ENCODE measurements around the gene EXD3. TPM values are rescaled to one million over a fixed set of nuclear protein-coding genes. Genes with fewer than 3 reads are reported as not detected.
"Not testable (repeated sequence)": the region's sequence is repeated elsewhere in the genome, so short reads cannot be mapped to it uniquely, and the experiment has no call there.

EXD3 gene
- polyA plus RNA-seq, 3 donors, result 8.7 to 9.2 (median 8.9) TPM

DNA sequence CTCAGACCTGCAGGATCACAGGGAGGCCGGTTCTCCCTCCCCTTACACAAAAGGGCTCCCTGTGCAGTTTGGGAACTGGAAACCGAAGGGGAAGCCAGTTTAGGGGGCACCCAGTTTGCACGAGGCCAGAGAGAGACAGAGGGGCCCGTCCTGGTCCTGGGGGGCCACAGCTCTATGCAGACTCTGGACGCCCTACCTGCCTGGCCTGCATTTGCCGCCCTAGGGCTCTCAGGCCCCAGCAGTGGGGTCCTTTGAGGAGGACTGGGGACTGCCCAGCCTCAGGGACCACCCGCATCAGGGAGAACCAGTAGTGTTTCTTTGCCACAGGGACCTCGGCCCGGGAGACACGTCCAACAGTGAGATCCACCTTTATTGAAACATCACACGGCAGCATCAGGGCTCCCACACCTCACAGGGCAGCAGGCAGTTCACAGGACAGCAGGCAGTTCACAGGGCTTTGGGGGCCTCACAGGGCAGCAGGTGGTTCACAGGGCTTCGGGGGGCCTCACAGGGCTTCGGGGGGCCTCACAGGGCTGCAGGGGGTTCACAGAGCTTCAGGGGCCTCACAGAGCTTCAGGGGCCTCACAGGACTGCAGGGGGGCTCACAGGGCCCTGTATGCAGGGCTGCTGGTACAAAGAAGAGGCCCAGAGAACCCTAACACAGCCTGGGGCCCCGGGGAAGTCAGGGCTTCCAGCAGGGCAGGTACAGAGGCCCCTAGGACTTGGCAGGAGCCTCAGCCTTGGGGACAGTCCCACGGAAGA lies 36.8 kb upstream of the EXD3 start:
- DNase-seq (ENCODE audit: low read depth in 3 of 3, low spot score in 2 of 3), result no peak

DNA sequence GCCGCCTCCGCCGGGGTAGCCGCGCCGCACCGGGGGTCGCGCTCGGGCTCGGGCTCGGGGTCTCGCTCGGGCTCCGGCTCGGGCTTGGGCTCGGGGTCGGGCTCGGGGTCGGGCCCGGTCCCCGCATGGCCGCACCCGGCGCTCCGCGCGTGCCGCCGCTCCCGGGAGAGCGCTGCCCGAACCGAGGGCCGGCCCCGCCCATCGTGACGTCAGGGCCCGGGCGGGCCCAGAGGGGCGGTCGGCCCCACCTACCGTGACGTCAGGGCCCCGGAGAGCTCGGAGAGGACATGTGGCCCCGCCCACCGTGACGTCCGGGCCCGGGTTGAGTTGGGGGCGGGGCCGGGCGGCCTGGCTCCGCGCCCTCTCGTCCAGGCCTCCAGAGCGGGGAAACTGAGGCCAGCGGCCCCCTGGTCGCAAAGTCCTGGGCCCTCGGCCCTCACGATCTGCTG lies 36.2 kb upstream of the EXD3 start, which contains the start of gene NSMF:
Gene NSMF (minus strand): TSS at position 183 of the 449 bp plus-strand sequence. CDS start 232 bp downstream, outside the sequence.
- DNase-seq (ENCODE audit: low read depth in 3 of 3, low spot score in 2 of 3), result peak; percentile 65 to 86 (median 81)

DNA sequence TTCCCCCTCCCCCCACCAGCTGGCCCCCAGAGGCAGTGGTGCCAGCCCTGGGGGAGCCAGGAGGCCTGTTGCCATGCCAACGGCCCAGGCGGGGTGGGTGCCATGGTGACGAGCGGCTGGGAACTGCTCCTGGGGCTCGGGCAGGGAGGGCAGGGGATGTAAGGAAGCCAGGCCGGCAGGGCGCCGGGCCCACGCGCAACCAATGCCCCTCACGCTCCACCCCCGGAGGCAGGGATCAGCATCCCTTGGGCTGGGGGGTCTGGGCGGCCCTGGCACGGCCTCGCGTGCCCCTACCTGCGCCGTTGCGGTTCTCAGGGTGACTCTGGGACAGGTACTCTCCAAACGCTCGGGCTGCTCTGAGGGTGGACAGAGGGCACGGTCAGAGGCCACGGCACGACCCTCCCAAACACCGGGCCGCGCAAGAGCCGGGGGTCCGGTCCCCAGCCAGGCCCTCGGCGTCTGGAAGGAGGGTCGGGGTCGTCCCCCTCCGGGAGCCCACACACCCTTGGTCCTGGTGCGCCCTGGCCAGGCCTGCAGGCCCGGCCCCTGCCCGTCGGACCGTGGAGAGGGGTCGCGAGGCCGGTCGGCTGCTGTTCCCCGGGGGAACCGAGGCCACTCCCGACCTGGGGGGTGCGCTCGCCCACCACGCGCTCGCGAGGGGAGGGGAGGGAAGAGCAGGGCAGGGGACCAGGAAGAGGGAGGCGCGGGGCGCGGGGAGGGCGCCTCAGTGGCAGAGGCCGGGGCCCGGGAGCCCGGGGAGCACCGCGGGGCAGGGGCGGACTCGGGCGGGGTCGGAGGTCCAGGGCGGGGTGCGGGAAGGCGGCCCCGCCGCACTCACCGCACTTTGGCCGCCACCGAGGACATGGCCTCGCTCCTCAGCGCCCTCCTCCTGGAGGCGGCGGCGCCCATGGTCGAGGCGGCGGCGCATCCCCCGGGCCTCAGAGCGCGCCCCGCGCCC lies 35.5 kb upstream of the EXD3 start:
- no peak for DNase-seq (ENCODE audit: low read depth in 3 of 3, low spot score in 2 of 3)

DNA sequence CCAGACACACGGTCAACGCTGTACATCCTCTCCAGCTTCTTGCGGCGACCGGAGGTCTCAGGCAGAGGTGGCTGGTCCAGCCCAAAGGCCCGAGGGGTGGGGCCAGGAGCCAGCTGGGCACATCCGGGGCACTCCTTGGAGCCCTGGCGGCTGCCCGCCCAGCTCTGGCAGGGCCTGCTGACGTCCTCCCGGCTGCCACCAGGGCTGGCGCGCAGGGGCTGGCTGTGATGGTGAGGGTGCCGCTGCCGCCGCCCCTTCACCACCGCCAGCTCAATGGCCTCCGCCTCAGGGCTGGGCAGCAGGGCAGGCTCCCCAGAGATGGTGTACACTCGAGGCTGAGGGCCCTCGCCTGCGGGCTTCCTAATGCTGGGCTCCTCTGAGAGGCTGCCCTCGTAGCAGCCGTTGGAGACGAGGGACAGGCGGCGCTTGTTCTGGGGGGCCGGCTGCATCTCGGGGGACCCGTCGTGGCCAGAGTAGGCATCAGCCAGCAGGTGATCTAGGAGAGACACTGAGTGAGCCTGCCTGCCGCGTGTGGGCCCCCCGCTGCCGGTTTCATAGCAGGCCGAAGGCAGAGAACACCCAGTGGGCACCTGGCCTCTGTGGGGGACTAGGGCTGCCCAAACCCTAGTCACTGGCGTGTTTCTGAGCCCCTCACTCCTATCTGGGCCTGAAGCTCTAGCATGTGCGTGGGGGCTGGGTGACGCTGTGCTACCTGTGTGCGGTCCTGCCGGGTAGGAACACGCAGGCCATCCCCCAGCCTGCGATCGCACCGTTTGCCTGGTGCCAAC lies 34.6 kb upstream of the EXD3 start:
- DNase-seq (ENCODE audit: low read depth in 3 of 3, low spot score in 2 of 3), result no peak

DNA sequence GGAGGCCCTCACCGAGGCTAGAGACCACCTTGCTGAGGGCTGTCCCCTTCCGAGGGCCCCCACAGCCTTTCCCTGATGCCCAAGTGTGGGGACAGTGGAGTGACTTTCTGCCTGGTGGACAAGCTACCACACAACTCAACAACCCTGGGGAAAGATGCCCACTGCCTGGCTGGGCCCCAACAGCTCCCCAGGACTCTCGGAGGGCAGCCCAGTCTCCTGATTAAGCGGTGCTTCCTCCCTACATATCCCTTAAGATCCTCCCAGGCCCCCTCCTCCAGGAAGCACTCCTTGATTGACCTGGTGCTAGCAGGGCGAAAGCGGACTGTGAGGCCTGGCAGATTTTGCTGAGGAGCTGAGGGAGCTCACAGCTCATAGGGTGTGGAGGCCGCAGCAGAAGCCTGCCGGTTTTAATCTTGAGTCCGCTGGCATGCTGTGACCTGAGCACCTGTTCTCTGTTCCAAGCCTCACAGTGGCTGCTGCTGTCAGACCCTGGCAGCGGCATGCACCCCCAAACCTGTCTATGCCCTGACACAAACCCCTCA lies 34.0 kb upstream of the EXD3 start:
- no peak for DNase-seq (ENCODE audit: low read depth in 3 of 3, low spot score in 2 of 3)

DNA sequence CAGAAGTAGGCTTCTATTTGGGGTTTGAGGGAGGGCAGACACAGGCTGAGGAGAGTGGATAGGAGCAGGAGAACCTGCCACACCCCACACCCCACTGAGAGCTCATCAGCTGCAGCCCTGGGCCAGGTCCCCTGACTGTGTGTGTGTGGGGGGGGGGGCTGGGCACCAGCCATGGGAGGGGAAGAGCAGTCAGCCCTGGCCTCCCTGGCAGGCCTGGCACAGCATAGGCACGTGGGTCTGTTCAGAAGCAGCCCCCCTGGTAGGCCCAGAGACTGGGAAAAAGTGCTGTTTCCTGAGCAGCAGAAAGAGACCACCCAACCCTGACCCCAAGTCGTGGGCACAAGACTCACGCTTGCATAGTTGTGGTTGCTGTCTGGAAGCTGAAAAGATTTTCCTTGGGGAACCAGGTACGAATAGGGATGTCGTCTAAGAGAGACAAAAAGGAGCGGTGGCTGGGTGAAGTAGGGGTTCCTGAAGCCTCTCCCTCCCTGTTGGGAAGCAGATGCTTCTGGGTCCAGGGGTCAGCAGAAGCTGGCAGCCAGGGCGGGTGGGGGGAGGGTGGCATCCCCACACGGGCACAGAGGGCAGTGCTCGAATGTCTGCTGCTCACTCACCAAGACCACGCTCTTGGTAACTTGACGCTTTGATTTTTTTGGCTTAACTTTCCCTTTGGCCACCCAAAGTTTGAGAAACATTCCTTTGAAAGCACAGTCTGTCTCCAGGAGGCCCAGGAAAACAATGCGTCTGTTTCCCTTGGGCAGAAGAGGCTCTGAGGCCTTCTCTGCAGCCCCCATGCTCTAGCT lies 33.3 kb upstream of the EXD3 start:
- DNase-seq (ENCODE audit: low read depth in 3 of 3, low spot score in 2 of 3), result no peak

DNA sequence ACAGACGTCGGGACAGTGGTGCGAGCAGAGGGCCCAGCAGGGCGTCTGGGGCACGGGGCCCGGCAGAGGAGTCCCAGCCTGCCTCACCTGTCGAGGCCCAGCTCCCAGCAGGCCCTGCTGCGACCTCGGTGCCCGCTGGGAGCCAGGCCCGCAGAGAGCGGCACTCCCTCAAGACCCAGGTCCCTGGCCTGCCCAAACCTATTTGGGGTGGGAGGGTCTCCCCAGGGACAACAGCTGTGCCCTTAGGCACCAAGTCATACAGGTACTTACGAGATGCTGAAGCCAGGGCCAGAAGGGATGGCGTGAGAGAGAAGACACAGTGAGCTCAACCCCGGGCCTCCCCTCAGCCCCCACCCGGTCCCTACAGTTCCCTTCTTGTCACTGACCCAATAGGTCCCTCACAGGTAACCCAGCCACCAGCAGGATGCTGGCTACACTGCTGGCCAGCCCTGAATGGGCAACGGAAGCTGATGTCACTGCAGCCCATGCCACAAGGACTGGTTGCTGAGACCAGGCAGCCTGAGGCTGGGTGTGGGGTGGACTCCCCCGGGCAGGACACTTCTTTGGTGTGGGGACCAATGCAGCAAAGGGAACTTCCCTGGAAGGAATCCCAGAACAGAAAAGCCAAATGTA lies 32.5 kb upstream of the EXD3 start:
- no peak for DNase-seq (ENCODE audit: low read depth in 3 of 3, low spot score in 2 of 3)

DNA sequence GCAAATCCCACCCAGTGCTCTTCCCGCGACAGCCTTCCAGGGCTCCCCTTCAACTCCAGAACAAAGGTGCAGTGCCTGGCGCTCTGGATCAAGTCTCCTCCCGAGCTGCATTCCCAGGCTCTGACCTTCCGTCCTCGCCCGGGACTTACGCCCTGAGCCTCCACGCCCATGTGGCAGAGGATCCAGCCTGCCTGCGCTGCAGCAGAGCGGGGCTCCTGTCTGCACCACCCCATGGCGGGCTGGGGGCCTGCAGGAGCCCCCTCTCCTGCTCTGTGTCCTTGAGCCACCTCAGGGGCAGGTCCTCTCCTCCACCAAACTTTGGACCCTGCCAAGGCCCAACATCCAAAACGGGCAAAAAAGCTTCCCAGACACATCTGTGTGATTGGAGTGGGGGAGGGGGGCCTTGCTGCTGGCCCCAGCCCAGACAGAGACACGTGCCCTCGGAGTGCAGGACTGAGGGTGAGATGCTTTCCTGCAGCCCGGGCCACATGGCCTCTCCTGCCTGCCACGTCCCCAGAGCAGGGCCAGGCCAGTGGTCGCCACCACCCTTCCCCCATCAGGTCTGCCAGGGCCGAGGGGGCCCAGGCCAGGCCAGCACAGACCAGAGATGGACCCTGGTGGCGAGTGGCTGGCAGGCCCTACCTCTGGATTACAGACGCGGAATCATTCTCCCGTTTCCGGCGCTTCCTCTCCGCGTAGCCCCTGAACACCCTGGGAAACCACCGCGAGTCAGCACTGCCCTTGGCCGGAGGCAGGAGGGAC lies 31.8 kb upstream of the EXD3 start:
- no peak for DNase-seq (ENCODE audit: low read depth in 3 of 3, low spot score in 2 of 3)

DNA sequence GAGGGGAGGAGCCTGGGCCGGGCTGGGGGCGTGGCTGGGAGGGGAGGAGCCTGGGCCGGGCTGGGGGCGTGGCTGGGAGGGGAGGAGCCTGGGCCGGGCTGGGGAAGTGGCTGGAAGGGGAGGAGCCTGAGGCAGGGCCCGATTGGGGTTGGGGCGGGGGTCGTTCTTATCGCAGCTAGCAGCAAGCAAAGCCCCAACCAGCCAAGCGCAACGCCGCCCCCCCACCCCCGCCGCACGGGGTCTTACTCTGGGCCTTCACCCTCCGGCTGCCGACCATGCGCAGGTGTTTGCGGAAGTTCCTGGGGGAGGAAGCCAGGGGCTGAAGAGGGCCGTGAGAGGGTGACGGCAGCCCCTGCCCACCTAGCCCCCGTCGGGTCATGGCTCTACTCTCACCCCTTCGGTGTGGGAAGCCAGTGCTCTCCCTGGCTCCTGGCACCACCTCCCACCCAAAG lies 31.2 kb upstream of the EXD3 start:
- DNase-seq (ENCODE audit: low read depth in 3 of 3, low spot score in 2 of 3), result no peak

DNA sequence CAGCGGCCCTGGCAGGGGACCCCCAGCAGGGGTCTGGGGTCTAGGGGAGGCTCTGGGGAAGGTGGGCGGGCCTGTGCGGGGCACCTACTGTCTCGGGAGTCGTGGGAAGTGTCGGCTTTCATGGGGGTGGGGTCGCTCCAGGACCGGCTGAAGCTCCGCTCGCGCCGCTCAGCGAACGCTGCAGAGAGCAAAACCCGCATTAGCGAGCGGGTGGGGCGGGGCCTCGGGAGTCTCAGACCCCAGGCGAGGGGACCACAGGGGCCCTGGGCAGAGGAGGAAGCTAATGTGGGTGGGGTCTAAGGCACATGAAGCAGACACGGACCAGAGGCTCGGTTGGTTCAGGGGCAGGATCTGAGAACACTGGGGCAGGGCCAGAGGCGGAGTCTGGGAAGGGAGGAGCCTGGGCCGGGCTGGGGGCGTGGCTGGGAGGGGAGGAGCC lies 30.7 kb upstream of the EXD3 start:
- DNase-seq (ENCODE audit: low read depth in 3 of 3, low spot score in 2 of 3), result peak in 1 of 3 donors; percentile 56

DNA sequence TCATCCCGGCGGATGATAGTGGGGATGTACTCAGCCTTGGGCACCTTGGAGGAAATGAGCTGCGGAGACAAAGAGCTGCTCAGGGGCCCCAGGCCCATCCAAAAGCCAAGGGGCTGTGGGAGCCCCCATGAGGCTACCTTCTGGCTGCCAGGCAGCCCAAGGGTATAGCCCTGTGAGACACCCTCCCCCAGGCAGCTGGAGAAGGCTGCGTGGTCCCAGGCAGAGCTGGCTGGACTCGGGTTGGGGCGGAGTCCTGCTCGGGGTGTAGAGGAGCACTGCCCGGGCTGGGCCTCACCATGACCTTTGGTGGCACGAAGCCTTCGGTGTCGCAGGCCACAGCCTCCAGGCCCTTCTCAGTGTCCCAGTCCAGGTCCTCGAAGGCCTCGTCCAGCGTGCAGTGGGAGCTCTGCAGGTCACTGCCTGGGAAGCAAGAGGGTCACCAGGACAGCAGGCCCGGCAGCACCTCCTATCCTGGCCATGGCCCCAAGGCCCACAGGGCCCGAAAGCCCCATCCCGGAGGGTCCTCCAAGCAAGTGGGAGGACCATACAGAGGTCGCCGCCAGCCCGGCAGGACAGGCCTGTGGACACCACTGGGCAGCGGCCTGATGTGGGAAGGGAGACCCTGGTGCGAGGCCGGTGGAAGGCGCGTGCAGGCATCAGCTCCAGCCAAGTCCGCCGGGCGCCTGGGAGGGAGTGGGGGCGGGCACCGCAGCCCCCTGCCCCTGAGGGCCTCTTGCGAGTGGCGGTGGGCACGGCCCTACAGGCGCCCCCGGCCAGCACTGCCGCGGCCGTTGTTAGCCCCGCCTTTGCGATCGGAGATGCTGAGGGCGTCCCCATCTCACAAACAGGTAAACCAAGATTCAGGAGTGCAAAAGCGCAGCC lies 30.0 kb upstream of the EXD3 start:
- no peak for DNase-seq (ENCODE audit: low read depth in 3 of 3, low spot score in 2 of 3)

DNA sequence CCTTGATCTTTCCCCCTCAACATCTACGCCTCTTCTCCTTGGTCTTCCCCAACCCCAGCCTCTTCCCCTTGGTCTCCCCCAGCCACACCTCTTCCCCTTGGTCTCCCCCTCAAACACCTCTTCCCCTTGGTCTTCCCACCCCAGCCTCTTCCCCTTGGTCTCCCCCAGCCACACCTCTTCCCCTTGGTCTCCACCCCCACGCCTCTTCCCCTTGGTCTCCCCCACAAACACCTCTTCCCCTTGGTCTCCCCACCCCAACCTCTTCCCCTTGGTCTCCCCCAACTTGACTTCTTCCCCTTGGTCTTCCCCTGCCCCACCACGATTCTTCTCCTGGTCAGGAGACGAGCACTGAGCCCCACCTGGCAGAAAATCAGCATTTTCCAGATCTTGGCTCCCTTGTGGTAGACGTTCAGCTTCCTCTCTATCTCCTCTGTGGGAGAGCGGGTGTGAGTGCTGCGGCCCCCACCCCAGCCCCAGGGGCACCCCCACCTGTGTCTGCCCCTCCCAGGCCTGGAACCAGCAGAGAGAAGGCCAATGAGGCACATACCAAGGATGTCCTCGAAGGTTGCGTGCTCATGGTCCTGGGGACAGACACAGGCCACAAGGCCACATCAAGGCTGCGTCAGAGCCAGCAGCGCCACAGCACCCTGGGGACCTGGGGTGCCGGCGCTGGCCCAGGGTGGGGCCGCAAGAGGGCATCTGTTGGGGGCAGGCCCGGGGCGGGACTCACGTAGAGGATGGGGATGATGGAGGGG lies 29.2 kb upstream of the EXD3 start:
- DNase-seq (ENCODE audit: low read depth in 3 of 3, low spot score in 2 of 3), result no peak

DNA sequence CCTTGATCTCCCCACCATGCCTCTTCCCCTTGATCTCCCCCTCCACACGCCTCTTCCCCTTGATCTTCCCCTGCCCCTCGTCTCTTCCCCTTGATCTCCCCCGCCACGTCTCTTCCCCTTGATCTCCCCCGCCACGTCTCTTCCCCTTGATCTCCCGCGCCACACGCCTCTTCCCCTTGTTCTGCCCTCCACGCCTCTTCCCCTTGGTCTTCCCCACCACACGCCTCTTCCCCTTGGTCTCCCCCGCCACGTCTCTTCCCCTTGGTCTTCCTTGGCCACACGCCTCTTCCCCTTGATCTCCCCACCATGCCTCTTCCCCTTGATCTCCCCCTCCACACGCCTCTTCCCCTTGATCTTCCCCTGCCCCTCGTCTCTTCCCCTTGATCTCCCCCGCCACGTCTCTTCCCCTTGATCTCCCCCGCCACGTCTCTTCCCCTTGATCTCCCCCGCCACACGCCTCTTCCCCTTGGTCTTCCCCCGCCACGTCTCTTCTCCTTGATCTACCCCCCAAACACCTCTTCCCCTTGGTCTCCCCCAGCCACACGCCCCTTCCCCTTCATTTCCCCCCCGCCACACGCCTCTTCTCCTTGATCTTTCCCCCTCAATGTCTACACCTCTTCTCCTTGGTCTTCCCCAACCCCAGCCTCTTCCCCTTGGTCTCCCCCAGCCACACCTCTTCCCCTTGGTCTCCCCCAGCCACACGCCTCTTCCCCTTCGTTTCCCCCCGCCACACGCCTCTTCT lies 28.5 kb upstream of the EXD3 start:
- not testable (repeated sequence) for DNase-seq (ENCODE audit: low read depth in 3 of 3, low spot score in 2 of 3)

DNA sequence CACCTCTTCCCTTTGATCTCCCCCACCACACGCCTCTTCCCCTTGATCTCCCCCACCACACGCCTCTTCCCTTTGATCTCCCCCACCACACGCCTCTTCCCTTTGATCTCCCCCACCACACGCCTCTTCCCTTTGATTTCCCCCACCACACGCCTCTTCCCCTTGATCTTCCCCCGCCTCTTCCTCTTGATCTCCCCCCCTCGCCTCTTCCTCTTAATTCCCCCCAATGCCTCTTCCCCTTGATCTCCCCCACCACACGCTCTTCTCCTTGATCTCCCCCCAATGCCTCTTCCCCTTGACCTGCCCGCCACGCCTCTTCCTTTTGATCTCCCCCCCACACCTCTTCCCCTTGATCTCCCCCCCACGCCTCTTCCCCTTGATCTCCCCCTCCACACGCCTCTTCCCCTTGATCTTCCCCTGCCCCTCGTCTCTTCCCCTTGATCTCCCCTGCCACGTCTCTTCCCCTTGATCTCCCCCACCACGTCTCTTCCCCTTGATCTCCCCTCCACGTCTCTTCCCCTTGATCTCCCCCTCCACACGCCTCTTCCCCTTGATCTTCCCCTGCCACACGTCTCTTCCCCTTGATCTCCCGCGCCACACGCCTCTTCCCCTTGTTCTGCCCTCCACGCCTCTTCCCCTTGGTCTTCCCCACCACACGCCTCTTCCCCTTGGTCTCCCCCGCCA lies 27.7 kb upstream of the EXD3 start:
- not testable (repeated sequence) for DNase-seq (ENCODE audit: low read depth in 3 of 3, low spot score in 2 of 3)

DNA sequence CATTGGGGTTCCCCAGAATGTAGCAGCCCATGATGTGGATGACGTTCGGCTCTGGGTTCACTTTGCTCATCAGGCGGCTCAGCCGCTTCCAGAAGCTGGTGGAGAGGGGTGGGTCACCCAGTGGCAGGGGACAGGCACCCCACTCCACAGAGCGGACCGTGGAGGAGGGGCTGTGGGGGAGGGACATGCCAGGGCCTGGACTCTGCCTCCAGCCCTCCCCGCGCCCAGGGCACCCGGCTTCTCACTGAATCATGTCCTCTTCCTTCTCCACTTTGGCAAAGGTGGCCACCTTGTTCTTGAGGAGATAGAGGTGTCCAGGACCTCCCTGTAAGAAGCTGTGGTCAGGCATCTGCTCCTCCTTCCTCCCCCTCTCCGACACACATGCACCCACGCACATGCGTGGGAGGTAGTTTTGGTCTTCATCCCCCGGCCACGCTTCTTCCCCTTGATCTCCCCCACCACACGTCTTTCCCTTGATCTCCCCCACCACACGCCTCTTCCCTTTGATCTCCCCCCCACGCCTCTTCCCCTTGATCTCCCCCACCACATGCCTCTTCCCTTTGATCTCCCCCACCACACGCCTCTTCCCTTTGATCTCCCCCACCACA lies 27.1 kb upstream of the EXD3 start:
- DNase-seq (ENCODE audit: low read depth in 3 of 3, low spot score in 2 of 3), result no peak

All from right renal cortex interstitium (tissue), 3 donors.